ENCODE measurements around the gene ERCC1. TPM values are rescaled to one million over a fixed set of nuclear protein-coding genes. Genes with fewer than 3 reads are reported as not detected.

ERCC1 gene
- total RNA-seq, 3 donors from 2014 or later = 37.7 to 51.2 (median 46.6) TPM

DNA sequence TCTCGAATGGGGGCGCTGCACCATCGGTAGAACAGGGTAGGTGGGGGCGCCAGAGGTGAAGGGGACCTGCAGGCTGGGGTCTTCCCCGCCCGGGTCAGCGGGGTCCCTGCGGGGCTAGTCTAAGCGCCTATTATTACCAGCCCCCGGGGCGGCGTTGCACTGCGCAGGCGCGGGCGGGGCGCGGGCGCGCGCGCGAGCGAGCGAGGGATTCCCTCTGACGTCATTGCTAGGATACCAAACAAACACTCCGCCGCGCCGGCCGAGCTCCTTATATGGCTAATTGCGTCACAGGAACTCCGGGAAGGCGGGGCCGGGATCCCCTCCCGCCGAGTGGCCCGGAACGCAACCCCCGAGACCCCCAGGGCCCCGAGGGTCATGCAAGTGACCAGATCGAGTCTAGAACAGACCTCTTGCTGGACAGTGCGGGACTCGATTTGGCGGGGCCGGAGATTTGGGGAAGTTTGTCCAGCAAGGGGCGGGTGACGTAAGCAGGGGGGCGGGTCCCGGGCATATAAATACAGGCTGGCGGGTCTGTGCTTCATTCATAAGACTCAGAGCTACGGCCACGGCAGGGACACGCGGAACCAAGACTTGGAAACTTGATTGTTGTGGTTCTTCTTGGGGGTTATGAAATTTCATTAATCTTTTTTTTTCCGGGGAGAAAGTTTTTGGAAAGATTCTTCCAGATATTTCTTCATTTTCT is 43.9 kb upstream of the ERCC1 start, which contains the start of gene FOSB:
Gene FOSB, plus strand, starts transcription at position 541 of the 703 bp plus-strand sequence. CDS start 591 bp downstream, outside the sequence.
- peaks cover 24% of the 10 kb centered on the region for H3K4me1 ChIP-seq (ENCODE audit: low read depth)
- no peaks in the 10 kb centered on the region for H3K9me3 ChIP-seq
- DNase-seq = peak; percentile 94 to 97 (median 96)
- intact Hi-C loops (cut with DNase I, micrococcal nuclease) = no loop called here
- peak; percentile 67 for ATAC-seq
- no peaks in the 10 kb centered on the region for H3K36me3 ChIP-seq (ENCODE audit: low read depth)
- peak; percentile 6 for TF ChIP-seq CTCF (IDR thresholded peaks at IDR 0.05)
- peak within 1 kb of the TSS; percentile 16 for H3K4me3 ChIP-seq

GRCh38 chr19:45467115-45467455 is 43.4 kb upstream of the ERCC1 start:
- TF ChIP-seq CTCF (IDR thresholded peaks at IDR 0.05) = no peak
- Histone ChIP-seq H3K4me3 (no peak overlapping the region), H3K9me3 (no peaks in the 10 kb centered on the region), H3K36me3 (ENCODE audit: low read depth) (no peaks in the 10 kb centered on the region), H3K4me1 (ENCODE audit: low read depth) (peaks cover 24% of the 10 kb centered on the region)
- no peak for DNase-seq
- no peak for ATAC-seq
- intact Hi-C loops (cut with DNase I, micrococcal nuclease) = no loop called here

- no peak for DNase-seq
- Histone ChIP-seq H3K4me1 (ENCODE audit: low read depth) (peaks cover 20% of the 10 kb centered on the region), H3K9me3 (no peaks in the 10 kb centered on the region), H3K4me3 (no peak overlapping the region), H3K36me3 (ENCODE audit: low read depth) (no peaks in the 10 kb centered on the region)
- ATAC-seq = no peak
- no peak for TF ChIP-seq CTCF (IDR thresholded peaks at IDR 0.05)
- intact Hi-C loops (cut with DNase I, micrococcal nuclease) = no loop called here
Measured at GRCh38 chr19:45464852-45465441, 41.2 kb upstream of the ERCC1 start.

DNA sequence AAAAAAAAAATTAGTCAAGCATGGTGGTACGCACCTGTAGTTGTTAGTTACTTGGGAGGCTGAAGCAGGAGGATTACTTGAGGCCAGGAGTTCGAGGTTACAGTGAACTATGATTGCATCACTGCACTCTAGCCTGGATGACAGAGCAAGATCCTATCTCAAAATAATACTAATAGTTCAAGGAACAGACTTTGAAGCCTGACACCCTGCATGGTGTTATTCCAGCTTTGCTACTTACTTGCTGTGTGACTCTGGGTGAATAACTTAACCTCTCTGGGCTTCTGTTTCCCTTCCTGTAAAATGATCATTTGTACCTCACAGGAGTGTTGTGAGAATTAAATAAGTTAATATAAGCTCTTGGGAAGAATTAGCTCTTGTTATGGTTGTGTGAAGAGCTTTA is 40.6 kb upstream of the ERCC1 start:
- no peaks in the 10 kb centered on the region for H3K36me3 ChIP-seq (ENCODE audit: low read depth)
- H3K9me3 ChIP-seq = no peaks in the 10 kb centered on the region
- ATAC-seq (no peak), DNase-seq (no peak)
- H3K4me3 ChIP-seq = no peak overlapping the region
- TF ChIP-seq CTCF (IDR thresholded peaks at IDR 0.05) = no peak
- intact Hi-C loops (cut with DNase I, micrococcal nuclease) = no loop called here
- H3K4me1 ChIP-seq (ENCODE audit: low read depth) = peaks cover 17% of the 10 kb centered on the region

- intact Hi-C loops (cut with DNase I, micrococcal nuclease) = no loop called here
- DNase-seq = no peak
- TF ChIP-seq CTCF (IDR thresholded peaks at IDR 0.05) = no peak
- no peak for ATAC-seq
- Histone ChIP-seq H3K4me1 (ENCODE audit: low read depth) (peaks cover 11% of the 10 kb centered on the region), H3K9me3 (no peaks in the 10 kb centered on the region), H3K36me3 (ENCODE audit: low read depth) (no peaks in the 10 kb centered on the region), H3K4me3 (no peak overlapping the region)
Measured at GRCh38 chr19:45463241-45463640, 39.5 kb upstream of the ERCC1 start.

Data from mucosa of descending colon (tissue), 3 donors.